Measurements from ENCODE around the gene ZNF322.

ZNF322 gene

DNA sequence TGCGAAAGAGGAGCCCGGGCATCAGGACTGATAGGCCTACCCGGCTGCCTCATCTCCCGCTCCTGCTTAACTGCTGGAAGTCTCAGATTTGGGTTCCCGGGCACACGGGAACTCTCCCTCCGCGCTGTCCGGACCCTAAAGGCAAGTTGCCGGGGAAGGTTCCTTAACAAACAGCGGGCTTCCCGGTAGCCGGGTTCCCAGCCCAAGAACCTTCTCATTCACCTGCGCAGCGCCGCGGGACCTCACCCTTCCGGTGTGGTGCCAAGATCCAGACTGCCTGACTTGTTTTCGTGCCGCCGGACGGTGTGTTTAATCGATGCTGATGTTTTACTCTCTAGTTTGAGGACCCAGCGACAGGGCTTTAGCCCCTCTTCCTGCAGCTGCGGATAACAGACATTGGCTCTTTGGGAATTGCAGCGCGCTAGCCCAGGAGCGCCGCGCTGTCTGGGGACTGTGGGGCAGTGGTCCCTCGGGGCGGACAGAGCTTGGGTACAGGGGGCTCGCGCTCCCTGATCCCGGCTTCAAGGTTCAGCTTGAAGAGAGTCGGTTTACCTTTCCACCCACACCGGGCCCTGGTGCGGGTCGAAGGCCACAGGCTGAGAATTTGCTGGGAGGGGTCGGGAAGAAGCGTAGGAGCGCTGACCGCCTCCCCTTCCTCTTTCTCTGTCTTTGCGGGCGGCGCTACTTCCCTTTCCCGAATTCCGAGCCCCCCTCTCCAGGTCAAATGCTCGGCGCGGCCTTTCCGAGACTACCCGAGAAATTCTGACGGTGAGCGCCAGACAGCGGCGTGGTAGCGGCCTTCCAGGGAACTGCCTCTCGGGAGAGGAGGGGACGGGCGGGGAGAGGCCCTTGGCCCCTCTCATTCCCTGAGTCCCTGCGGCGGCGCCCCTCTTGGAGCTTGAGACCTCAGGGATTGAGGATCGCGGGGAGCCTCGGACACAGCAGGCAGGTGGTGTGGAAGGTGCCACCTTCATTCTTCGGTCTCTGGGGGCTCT is 45.6 kb downstream of the ZNF322 start:
- DNase-seq: no peak

DNA sequence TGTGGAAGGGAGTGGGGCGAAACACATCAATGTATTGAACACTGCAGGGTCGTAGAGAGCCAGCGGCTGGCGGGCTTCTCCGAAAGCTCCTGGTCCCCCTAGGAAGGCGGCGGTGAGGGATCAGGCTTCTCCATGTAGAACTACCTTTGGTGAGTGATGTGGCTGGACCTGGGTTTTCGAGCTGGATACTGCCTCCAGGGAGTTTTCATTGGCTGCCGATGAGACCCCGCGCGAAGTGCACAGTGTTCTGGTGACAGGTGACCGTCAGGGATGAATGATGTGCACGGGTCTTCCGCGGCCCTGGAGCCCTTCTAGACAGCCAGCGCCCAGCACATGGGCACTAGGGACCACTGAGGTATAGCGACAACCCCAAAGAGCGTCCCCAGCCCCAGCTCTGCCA is 46.3 kb downstream of the ZNF322 start:
- DNase-seq: no peak

DNA sequence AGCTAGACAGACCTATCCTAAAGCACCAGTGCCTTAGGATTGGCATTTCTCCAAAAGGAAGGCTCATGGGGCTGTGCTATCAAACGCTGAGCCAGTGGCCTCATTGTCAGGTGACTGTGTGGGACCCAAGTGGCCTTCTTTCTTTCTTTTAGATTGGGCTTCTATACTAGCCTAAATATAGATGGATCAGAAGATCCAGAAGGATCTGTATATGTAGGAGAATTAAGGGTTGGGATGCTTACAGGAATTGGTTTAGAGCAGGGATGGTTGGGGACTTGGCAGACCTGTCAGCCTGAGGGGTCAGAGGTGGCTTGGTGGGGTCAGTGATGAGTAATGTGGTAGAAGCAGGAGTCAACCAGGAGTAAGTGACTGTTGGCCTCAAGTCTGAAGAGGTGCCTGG is 47.9 kb downstream of the ZNF322 start:
- no peak for DNase-seq

DNA sequence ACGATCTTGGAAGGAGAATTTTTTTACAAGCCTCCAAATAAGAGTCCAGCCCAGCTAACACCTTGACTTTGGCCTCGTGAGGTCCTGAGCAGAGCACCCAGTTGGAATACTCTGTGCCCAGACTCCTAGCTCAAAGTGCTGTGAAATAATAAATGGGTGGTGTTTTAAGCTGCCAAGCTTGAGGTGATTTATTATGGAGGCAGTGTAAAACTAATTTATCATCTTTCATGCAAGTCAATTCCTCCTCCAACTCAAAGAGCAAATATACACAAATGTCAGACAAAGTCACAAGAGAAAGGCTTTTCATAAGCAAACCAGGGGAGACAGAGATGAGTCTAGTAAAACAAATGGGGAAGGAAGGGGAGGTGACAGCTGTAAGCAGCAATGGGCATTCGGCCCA is 50.1 kb downstream of the ZNF322 start:
- no peak for DNase-seq

DNA sequence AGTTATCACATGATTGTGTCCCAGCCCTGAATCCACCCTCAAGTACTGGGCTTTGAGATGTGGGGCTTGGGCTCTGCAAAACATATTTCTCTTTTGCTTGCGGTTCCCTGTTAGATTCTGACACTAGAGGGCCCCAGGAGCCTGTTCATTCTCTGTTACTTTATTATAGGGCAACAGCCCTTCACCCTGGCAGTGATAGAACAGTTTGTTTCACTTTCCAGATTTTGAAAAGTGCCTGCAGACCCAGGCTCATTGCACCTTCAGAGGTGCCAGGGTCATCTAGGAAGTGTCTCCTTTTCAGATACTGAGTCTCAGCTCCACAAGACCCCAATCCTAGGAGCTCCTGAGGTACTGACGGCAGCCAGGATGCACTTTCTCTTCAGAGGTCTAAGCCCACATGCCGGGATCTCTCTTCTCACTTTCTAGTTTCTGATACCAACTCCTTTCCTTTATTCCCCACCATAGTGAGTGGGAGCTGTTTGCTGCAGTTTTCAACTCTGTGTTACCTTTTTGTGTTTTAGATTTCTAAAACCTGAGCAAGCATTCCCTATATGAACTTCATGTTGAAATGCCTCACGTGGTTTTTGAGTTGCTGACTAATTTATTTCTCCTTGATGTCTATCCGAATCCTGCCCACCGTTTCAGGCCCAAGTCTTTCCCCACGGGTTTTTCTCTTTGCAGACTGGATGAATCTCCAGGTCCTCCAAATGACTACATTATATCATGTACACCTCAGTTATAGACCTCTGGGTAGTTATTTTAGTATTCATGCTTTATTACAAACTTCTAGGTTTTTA is 51.9 kb downstream of the ZNF322 start:
- DNase-seq: peak; percentile 15

DNA sequence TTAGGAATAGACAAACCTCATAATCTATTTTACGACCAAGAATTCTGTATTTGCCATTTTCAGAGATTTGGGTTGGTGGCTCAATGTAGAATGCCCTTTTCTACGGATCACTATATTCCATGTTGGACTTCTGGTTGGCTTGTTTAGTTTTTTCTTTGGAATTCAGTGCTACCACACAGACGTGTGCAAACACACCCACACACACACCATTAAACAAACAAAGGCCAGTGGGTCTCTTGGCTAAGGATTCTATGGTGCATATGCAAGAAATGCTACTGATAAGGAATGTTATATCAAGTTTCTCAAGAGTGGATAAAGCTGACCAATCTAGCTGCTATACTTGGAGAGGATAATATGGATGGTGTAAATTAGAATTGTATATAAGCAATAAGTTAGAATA is 54.7 kb downstream of the ZNF322 start:
- no peak for DNase-seq

DNA sequence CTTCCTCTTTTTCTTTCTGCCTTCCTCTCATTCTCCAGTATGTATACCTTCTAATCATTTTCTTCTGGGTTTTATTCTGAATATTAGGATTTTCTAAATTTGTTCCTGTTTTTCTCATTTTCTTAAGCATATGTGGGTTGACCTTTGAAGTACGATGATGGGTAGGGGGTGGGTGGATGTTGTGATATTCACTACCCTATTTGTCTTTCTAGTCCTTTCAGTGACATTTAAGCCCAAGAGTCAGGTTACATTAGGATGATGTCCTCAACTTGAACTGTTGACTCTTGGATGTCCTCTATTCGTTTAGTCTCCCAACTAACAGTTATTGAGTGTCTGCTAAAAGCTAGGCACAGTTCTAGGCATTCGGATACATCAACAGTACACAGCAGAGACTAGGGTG is 55.5 kb downstream of the ZNF322 start:
- no peak for DNase-seq

DNA sequence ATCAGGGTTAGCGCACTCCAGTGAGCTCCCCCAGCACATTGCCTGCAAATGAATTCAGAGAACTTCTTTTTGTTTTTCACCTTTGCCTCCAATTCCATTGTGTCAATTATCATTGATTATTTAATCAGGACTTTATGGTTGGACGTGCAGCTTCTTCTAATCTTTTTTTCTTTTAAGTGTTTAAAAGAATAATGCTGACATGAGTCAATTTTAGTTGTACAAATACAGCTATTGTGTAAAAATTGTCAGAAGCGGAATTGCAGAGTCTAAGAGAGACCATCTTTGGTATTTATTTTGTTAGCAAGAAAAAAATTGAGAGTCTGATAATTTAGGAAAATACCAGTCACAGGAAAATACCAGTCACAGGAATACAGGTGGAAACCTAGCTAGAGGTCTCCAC is 57.3 kb downstream of the ZNF322 start:
- no peak for DNase-seq

DNA sequence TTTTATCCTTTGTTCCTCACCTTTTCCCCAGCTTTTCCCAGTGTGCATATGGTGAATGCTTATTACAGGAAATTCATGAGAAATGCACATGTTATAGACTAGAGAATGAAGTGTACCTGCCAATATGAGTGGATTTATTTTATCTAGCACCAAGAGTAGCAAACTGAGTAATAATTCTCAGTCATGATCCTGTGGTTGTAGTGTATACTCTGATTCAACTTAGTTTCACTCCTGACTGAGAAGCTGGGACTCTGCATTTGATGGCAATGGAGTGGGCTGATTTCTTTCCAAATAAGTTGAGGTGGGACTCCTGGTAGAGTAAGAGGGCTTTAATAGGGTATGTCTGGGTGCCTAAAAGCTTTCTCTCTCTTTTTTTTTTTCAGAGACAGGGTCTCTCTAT is 58.8 kb downstream of the ZNF322 start:
- DNase-seq: no peak

DNA sequence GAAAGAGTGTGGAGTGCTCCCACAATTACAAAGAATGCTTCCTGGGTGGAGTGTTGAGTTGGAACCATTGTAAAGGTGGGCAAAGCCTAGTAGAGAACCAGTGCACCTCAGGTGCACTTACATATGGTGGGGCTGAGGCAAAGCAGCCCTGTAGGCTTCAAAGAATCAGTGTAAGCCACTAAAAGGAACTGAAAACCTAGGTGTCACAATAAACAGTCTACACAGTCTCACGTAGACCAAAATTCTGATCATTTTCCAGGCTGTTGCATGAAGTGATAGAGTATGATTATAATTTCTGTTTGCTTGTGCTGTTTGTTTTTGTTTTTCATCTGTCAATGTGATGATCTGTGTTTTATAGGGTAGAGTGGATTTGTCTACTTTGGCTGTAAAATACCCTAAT is 60.0 kb downstream of the ZNF322 start:
- DNase-seq: no peak

DNA sequence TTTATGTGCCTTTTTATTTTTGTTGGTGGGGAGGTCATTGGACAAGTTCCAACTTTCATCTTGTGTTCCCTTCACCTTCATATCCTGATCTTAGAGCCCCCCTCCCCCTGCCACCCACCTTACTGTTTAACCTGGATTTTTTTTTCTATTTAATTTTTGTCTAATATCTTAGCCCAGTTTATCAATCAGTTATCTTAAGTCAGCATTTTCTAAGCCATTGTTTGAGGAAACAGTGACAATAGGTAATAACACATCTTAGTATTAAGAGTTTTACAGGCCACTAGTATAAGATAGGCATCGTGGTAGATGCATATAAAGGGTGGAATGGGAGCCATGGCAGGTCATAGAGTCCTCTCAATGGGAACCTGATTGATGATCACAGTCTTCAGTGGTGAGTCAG is 60.4 kb downstream of the ZNF322 start:
- no peak for DNase-seq

DNA sequence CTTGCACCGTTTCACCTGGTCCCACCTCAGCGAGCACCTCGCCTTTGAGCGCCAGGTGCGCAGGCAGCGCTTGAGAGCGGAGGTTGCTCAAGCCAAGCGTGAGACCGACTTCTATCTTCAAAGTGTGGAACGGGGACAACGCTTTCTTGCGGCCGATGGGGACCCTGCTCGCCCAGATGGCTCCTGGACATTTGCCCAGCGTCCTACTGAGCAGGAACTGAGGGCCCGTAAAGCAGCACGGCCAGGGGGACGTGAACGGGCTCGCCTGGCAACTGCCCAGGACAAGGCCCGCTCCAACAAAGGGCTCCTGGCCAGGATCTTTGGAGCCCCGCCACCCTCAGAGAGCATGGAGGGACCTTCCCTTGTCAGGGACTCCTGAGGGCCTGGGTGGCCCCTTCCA is 61.3 kb downstream of the ZNF322 start:
- DNase-seq: no peak

DNA sequence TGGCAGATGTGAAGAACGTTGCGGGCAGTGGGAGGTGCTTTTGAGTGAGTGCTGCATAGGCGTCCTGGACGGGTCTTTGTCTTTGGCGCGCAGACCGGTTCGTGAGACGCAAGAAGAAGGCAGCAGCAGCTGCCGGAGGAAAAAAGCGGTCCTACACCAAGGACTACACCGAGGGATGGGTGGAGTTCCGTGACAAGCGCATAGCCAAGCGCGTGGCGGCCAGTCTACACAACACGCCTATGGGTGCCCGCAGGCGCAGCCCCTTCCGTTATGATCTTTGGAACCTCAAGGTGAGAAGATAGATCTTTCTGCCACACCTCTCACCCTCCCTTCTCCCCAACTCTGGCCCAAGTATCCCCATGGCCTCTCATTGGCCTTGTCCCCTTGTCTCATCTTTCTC is 61.7 kb downstream of the ZNF322 start:
- no peak for DNase-seq

DNA sequence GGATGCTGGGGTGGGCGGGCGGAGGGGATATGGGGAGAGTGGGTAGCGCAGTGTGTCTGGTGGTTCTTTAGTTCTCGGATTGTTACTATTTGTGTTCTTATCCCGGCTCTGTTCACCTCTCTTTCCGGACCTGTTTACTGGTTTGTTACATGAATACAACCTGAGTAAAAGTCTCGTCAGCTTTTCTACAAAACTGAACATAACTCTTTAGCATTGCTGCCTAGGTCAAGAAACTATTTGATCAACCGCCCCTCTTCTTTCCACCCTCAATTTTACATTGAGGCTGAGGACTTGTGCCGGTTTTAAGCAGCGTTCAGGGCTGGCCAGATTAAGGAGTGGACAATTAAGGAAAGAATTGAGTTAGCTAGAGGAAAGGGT is 62.2 kb downstream of the ZNF322 start:
- DNase-seq: no peak

DNA sequence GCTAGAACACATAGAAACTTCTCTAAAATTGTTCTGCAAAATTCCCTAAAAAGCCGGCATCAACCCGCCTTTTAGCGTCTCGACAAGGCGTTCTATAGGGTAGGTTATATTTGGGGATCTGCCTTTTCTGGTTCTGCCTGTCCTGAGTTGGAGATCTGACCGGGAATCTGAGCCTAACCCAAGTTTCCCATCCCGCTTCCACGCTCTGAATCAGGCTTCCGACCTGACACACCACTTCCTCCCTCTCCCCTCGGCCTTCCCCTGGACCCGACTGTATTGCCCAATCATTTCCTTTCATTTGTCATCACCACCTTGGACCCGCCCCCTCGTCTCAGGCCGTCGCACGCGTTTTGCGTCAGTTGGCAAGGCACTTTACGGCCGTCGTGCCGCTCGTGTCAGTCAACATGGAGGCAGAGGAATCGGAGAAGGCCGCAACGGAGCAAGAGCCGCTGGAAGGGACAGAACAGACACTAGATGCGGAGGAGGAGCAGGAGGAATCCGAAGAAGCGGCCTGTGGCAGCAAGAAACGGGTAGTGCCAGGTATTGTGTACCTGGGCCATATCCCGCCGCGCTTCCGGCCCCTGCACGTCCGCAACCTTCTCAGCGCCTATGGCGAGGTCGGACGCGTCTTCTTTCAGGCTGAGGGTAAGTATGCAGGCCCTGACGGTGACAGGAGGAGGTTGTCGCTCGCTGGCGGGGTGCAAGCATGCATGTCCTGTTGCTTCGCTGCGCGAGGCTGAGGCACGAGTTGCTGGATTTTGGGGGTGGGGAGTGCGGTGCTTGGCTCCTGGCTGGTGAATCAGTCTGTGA is 62.8 kb downstream of the ZNF322 start, which contains the start of gene ABT1:
Gene ABT1, plus strand, starts transcription at position 375 of the 810 bp plus-strand sequence. Its CDS starts 30 bp downstream, at position 405.
- DNase-seq: peak; percentile 37

DNA sequence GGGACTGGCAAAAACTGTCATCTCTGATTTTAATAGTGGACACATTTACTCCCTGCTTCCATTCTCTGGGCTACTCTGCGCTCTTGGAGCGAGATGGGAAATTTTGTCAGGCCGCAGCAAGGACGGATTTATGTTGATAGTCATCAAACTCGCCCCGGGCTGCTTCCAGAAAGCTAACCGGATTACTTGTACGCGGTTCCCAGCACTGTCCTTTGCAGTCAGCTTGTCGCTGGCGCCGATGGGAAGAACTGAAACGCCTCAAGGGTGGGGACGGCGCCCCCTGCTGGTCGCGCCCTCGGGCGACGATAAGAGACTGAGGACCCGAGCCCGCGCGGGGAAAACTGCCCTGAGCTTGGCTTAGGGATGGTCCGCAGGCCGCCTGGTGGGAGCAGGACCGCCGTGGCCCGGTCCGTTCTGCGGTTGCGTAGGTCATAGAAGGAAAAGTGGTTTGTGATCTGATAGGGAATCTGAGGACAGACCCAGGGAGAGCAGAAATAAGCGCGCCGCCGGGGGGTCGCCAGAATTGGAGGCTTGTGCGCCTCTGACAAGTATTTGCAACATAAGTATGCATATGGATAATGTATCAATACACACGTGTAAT is 63.8 kb downstream of the ZNF322 start:
- no peak for DNase-seq

DNA sequence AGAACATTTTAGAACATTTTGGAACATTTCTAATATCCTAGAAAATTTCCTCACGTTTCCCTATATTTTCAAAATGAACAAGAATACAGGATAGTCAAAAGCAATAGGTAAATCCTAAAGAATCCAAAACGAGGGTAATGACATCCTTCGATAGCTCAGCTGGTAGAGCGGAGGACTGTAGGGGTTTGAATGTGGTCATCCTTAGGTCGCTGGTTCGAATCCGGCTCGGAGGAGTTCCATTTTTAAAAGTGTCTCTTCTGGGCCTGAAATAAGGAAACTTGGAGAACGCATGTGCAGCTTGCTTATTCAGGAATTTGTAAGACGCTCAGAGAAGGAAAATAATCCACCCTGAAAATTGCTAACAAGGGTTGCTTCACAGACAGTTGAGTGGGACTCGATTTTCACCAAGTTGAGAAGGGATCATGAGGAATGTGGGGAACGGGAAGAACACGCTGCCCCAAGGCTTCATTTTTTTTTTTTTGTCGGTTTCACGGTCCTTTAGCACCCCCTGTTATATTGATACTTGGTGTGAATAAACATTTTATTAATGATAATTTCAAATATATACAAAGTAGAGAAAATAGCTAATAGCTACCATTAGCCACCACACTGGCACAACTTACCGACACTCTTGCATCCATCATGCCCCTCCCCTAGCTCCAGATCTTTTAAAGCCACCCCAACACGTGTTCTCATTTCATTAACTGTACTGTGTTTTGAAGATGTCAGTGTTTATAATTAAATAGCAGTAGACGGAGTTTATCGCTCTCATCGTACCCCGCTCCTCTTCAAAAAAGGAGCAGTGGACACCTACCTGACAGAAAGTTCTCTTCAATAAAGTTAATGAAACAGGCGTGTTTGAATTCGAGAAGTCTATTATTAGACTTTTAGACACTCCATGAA is 64.6 kb downstream of the ZNF322 start:
- no peak for DNase-seq

DNA sequence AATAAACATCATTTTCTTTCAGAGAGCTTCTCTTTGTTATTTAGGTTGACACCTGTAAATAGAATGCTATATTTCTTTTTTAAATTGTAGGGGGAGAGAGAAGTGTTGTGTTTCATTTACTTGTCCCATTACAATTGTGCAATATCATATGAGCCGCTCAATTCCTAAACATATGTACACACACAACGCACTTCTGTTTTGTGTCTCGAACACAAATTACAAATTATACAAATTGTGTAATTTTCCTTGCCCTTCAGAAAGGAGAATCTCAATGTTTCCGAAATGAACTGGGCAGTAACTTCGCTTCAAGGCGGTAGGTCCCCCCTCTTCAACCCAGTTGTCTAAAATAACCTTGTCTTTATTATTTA is 65.4 kb downstream of the ZNF322 start:
- no peak for DNase-seq

DNA sequence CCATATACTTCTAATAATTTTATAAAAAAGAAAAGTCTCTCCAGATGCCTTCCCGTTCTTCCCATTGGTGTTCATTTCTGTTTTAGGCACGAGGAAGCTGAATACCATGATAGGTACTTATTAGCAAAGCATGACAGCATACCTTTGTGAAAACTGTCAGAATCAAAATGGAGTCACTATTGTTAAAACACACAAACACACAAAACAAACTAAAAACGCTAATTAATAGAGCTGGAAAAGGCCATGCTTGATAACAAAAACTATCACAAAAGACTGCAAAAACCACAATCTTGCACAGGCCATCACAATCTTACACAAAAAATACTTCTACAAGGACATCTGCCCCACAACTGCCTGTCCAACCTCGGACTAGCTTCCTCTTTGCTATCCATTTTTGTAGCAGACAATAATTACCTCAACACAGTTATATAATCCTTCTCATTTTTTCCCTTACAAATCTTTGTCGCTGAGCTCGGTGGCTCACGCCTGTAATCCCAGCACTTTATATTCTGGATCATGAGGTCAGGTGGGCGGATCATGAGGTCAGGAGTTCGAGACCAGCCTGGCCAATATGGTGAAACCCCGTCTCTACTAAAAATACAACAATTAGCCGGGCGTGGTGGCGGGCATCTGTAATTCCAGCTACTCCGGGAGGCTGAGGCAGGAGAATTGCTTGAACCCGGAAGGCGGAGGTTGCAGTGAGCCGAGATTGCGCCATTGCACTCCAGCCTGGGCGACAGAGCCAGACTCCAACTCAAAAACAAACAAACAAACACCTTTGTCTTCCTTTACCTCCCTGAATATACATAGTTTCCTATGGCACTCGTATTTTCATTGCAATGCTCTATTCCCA is 66.0 kb downstream of the ZNF322 start:
- DNase-seq: no peak

DNA sequence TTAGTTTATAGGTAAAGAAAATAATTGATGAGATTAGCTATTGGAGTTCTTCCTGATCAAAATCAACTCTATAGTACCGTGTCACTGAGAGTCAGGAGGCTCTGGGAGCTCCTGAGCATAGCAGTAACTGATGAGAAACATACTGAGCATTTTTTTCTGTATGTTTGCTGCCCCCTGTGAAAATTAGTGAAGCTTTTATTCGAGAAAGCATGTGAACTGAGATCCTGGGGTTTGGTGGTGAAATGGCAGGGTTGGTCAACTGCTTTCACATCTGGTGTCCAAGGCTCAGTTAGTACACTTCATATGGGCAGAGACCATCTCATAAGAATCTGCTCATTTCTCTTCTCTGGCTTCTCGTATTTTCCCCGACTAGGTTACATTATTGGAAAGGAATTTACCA is 66.9 kb downstream of the ZNF322 start:
- DNase-seq: no peak

DNA sequence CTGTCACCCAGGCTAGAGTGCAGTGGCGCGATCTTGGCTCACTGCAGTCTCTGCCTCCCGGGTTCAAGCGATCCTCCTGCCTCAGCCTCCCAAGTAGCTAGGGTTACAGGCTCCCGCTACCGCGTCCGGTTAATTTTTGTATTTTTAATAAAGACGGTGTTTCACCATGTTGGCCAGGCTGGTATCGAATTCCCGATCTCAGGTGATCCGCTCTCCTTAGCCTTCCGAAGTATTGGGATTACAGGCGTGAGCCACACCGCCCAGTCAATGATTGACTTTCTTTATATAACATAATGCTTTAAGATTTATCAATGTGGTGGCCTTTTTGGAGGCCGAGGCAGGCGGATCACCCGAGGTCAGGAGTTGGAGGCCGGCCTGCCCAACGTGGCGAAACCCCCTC is 70.6 kb downstream of the ZNF322 start:
- DNase-seq: no peak
